ENCODE measurements around the gene SYCP2L.

DNA sequence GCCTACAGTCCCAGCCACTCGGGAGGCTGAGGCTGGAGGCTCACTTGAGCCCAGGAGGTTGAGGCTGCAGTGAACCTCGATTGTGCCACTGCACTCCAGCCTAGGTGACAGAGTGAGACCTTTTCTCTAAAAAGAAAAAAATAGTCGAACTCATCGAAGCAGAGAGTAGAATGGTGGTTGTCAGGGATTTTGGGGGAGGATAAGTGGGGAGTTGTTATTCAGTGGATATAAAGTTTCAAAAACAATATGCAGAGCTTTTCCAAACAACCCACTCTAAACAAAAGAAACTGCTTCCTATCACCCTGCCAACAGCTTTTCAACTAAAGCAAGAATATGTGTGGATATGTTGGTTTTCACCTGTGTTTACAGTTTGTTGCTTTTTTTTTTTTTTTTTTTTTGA, 37.0 kb upstream of the SYCP2L start:
- TF ChIP-seq POLR2A (IDR thresholded peaks at IDR 0.05; ENCODE audit: low read depth, low read length) (no peak), POLR2AphosphoS5 (IDR thresholded peaks at IDR 0.05; ENCODE audit: low read depth, low read length) (no peak)

All from GM12892 (cell line).